Chondrocyte (in vitro differentiated cells): ENCODE data around the gene AP1G2. TPM values are rescaled to one million over a fixed set of nuclear protein-coding genes. Genes with fewer than 3 reads are reported as not detected.

Experiments used
- DNase-seq: peaks from one replicate; pipeline ENCODE4 v3.0.0; 2021; ENCODE audit warnings: mixed read lengths, low spot score
- H3K27ac Mint-ChIP-seq: one replicate; pipeline ENCODE4 v1.8.0; 2021; ENCODE audit warnings: mild to moderate bottlenecking, moderate library complexity, mixed read lengths; ENCODE audit not compliant: unreplicated experiment
- H3K27me3 Mint-ChIP-seq: 2 replicates; pipeline ENCODE4 v1.8.0; 2021; ENCODE audit warnings: low read depth, mixed read lengths
- H3K36me3 Mint-ChIP-seq: 2 replicates; pipeline ENCODE4 v1.8.0; 2021; ENCODE audit warnings: low read depth, mixed read lengths
- H3K4me1 Mint-ChIP-seq: 2 replicates; pipeline ENCODE4 v1.8.0; 2021; ENCODE audit warnings: low read depth, mild to moderate bottlenecking, mixed read lengths
- H3K4me3 Mint-ChIP-seq: one replicate; pipeline ENCODE4 v1.8.0; 2021; ENCODE audit warnings: mild to moderate bottlenecking, moderate library complexity, mixed read lengths; ENCODE audit not compliant: unreplicated experiment
- H3K9me3 Mint-ChIP-seq: 2 replicates; pipeline ENCODE4 v1.8.0; 2021; ENCODE audit warnings: low read depth, mixed read lengths
- CTCF ChIP-seq: fragments of 200-600 bp; sonication (generic); IDR thresholded peaks from 2 replicates; pipeline ENCODE4 v1.5.0; 2021; ENCODE audit warnings: antibody characterized with exemption, mild to moderate bottlenecking, moderate library complexity
- total RNA-seq: library from RNA; stranded (reverse); gene quantifications from 3 replicates; pipeline ENCODE4 v1.2.1, GENCODE V29; 2021

AP1G2 gene
- total RNA-seq, 1 donor from 2014 or later, result 16.4 TPM

GRCh38 chr14:23572524-23572828, 4.9 kb upstream of the AP1G2 start:
- Mint-ChIP-seq H3K4me3 (no peak overlapping the region), H3K36me3 (no peaks in the 10 kb centered on the region), H3K9me3 (no peaks in the 10 kb centered on the region), H3K27ac (no peak overlapping the region), H3K27me3 (peaks cover 47% of the 10 kb centered on the region), H3K4me1 (peaks cover 16% of the 10 kb centered on the region)
- DNase-seq, result no peak
- no peak for TF ChIP-seq CTCF

- Mint-ChIP-seq H3K27ac (no peak overlapping the region), H3K4me1 (peaks cover 20% of the 10 kb centered on the region), H3K9me3 (no peaks in the 10 kb centered on the region), H3K36me3 (no peaks in the 10 kb centered on the region), H3K4me3 (no peak overlapping the region), H3K27me3 (peaks cover 44% of the 10 kb centered on the region)
- peak; percentile 62 for DNase-seq
- no peak for TF ChIP-seq CTCF
These were observed 4.3 kb upstream of the AP1G2 start for GRCh38 chr14:23571701-23572523.

GRCh38 chr14:23570806-23571483, 3.4 kb upstream of the AP1G2 start:
- H3K4me3 Mint-ChIP-seq, result no peak overlapping the region
- DNase-seq, result peak; percentile 77
- H3K4me1 Mint-ChIP-seq, result peaks cover 21% of the 10 kb centered on the region
- no peaks in the 10 kb centered on the region for H3K9me3 Mint-ChIP-seq
- H3K27me3 Mint-ChIP-seq, result peaks cover 37% of the 10 kb centered on the region
- no peaks in the 10 kb centered on the region for H3K36me3 Mint-ChIP-seq
- H3K27ac Mint-ChIP-seq, result no peak overlapping the region
- no peak for TF ChIP-seq CTCF

GRCh38 chr14:23569443-23570151, 2.0 kb upstream of the AP1G2 start:
- Mint-ChIP-seq H3K4me3 (no peak overlapping the region), H3K9me3 (no peaks in the 10 kb centered on the region), H3K27ac (no peak overlapping the region), H3K36me3 (no peaks in the 10 kb centered on the region), H3K27me3 (peaks cover 27% of the 10 kb centered on the region), H3K4me1 (peaks cover 21% of the 10 kb centered on the region)
- no peak for TF ChIP-seq CTCF
- DNase-seq, result peak; percentile 52

GRCh38 chr14:23568600-23569331, 1.2 kb upstream of the AP1G2 start:
- TF ChIP-seq CTCF, result peak; percentile 65
- peak overlapping the region; percentile 10 for H3K4me3 Mint-ChIP-seq
- peaks cover 21% of the 10 kb centered on the region for H3K4me1 Mint-ChIP-seq
- H3K27ac Mint-ChIP-seq, result no peak overlapping the region
- DNase-seq, result no peak
- H3K9me3 Mint-ChIP-seq, result no peaks in the 10 kb centered on the region
- H3K27me3 Mint-ChIP-seq, result peaks cover 26% of the 10 kb centered on the region
- no peaks in the 10 kb centered on the region for H3K36me3 Mint-ChIP-seq
